DMS79 treated with DMSO at 0.1 percent for 48 hours (cell line): ENCODE measurements around the gene ADAMTS12.

Experiments used
- DNase-seq: peaks from one replicate; lab custom pipeline; 2025; lab: John Stamatoyannopoulos, UW

Gene ADAMTS12

DNA sequence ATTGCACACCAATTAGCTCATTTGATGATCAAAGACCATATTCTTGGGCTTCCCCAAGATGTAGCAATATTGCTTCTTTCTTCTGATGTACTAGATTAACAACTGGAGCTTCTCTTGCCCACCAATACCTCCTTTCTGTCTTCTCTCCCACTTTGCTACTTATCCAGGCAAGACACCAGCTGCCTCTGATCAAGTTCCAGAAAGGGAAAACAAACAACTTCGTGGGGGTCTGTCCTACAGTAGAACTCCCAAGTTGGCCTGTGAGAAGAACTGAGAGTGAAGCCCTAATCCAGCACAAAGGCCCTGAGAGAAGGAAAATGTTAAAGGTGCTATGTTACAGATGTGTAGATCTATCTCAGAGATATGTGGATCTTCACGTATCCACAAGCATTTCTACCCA, 44.9 kb downstream of the ADAMTS12 start:
- no peak for DNase-seq

DNA sequence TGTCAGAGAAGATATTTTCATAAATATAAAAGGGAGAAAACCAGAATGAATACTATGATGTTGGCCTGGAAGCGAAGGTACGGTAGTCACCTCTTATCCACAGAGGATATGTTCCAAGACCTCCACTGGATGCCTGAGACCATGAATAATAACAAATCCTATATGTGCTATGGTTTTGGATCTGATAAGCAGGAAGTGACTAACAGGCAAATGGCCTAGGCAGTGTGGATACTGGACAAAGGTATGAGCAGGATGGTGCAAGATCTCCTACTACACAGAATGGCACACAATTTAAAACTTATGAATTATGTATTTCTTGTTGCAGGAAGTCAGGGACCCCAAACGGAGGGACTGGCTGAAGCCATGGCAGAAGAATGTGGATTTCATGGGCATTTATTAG, 48.2 kb downstream of the ADAMTS12 start:
- no peak for DNase-seq

DNA sequence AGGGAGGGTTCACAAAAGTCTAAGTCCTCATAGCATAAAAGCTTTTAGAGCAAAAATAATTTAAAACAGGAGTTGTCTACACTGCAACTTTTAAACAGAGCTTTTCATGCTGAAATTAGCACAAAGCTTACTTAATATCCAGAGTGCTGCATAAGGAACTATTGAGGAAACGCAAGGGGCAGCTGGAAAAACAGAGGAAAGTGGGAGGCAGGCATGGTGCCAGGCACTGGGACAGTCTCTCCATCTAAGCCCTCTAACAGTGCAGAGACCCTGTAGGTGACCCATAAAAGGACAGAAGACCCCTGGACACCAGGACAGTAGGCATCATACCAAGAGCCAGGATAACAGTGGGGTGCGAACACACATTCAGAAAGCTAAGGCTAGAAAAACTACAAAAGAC, 49.3 kb downstream of the ADAMTS12 start:
- DNase-seq = no peak

DNA sequence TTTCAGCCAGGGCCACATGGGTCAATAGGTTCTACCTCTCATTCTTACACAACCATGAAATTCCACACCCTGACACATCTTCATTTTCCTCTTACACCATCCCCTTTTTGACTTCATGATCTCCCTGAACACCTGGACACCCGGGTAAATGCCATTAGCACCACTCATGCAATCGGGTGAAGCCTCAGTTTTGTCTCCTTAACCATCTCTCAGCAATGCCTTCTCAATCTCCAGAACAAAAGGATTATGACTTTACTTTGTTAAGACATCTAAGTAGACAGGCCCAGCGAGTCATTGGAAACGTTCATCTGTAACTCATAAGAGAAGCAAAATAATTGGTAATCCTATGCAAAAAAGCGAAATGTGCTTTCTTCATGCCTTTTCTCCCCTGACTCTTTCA, 49.9 kb downstream of the ADAMTS12 start:
- no peak for DNase-seq

DNA sequence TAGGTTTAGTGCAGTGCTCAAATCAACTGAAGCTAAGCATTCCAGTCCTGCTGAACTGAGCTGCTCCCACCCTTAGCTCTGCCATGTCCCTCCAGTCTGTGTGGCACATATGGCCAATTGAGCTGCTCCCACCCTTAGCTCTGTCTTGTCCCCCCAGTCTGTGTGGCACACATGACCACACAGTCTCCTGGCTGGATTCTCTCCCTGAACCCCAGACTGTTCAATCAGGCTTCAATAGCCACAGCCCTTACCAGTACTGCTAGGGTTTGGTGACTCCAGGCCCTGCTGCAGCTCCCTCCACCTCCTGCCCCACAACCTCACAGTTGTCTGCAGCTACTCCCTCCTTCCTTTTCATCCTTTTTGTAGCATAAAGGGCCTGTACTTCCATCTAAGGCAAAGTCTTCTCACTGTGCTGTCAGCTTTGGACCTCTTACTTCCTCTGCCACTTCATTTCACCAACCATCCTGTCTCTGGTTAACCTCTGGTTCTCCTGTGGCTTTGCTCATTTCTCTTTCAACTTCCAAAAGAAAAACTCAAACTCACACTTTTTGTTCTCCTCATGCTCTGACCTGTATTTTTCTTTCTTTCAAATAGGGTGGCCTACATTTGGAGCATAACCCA, 50.8 kb downstream of the ADAMTS12 start:
- no peak for DNase-seq

DNA sequence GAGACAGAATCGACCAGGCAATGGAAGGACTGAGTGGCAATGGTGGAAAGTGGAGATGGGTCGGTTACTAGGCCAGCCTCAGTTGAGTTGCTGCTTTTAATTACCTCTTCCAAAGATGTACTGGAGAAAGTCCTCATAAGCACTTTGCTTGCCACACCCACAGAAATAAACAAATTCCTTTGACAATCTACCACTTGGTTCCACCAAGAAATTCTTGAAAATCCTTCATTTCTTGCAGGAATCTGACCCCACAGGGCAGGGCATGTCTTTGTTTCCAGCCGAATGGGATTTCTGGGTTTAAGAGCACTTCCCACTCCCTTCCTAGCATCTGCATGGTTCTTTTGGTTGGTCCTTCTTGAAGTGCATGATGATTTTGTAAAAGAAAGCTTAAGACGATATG, 54.5 kb downstream of the ADAMTS12 start:
- no peak for DNase-seq

DNA sequence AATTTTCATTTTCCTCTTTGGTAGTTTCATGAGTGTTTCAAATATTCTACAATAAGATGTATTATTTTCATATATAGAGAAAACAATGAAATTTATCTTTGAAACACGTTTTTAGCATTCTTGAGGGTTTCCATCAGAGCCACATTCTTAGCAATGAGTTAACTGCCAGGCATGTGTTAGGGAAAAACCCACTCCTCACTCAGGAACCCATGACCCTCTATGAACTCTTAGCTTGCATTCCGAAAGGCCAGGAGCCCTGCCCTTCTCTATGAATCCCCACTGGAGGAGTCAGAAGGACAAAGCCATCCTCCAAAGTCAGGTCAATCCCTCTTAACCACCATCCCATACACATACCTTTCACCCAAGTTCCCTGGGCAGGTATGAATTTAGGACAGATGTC, 57.5 kb downstream of the ADAMTS12 start:
- no peak for DNase-seq

DNA sequence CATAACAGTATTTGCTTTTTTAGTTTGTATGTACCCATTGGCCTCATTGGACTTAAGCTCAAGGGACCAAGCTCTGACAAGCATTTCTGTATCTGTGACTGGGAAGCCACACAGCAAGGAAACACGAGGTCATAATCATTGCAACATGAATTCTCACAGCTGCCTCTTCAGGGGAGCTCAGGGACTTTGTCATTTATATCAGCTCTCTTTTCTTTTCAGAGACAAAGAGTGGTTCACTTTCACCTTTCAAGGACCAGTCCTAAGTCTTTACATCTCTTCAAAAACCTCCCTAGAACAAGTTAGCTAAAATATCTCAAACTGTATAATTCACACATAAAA, 58.6 kb downstream of the ADAMTS12 start:
- DNase-seq = no peak

DNA sequence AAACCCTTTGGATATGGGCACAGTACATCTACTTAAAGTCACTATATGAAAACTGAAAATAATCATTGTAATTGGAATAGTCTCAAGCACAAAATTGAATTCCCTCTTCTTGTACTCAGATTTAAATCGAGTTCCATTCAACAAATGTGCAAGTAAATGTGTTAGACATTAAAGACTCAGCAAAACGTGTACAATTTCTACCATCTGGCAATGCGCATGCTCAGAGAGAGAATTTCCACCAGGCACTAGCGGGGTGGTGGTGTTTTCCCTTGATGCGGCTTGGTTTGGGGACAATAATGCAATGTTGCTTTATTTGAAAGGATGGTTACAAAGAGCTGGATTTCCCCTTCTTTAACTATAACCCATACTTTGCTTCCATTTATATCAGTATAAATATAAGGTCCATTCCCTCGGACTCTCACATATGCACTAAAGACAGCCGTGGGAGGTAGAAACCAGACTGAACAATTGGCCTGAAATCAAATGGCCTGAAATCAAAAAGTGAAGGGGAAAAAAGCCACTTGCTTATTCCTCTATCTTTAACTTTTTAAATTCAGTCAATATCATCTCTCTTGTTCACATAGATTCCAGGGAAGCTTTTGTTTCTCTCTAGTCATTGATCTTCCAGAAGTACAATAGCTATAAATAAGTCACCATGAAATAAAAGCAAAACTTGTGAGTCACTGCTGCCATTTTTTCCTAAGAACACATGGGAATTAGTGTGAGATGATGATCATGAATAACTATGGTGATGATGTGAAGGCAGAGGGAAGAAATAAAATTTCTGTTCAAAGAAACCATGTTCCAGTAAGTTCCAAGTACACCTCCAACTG, 59.2 kb downstream of the ADAMTS12 start:
- DNase-seq = no peak

DNA sequence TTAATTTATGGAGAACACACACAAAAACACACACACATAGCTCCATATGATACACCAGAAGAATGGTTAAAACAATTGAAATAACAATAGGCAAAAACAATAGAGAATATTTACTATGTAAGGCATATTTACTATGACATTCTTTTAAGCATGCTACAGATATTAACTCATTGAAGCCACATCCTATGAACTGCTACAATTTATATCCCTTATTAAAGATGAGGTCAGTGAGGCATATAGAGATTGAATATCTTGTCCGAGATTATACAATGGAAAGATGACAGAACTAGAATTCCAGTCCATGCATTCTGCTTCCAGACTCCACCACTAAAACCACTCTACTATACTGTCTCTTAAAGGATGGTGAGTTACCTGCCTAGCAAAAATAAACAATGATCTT, 60.7 kb downstream of the ADAMTS12 start:
- DNase-seq = no peak

DNA sequence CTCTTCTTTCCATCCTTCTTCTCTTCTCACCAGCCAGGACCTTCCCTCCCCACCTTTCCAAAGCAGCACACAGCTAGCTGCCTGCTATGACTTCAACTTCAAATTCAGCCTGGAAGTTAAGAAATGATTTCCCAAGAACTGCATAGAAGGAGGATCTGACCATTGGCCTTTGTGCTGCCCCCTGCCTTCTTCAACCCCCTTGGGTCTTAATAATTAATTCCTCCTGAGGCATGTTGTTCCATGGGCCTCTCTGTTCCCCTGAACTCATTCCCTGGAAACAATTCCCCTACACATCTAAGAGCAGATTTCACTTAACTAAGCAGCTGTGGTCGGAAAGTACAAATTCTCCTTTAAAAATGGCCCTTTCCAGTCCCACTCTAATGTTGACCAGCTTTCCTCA, 62.4 kb downstream of the ADAMTS12 start:
- no peak for DNase-seq

DNA sequence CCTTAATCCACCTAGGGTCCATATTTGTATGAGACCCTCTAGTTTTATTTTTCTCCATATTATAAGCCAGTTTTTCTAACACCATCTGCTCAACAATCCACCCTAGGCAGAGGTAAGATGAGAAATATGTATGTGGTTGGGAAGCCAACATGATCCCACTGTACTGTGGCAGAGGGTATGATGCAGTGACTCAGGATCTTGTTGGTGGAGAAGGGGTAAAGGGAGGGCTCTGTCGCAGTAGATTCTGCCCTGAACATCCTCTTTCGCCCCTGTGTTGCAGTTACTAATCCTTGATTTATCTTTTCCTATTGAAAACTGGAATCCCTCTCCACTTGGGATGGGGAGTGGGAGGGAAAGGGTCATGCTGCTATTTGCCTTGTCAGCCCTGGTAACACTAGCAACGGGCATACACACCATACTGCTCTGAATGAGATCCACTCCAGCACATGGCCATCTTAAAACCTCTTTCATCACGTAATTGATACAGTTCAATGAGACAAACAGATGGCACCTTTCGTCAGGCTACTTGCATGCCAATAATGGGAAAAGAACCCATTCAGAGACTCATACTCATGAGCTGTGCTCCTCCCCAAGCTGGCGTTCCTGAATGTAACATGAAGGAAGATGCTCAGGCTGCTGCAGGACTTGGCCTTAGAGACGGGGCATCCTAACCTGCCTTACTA, 63.0 kb downstream of the ADAMTS12 start:
- no peak for DNase-seq

DNA sequence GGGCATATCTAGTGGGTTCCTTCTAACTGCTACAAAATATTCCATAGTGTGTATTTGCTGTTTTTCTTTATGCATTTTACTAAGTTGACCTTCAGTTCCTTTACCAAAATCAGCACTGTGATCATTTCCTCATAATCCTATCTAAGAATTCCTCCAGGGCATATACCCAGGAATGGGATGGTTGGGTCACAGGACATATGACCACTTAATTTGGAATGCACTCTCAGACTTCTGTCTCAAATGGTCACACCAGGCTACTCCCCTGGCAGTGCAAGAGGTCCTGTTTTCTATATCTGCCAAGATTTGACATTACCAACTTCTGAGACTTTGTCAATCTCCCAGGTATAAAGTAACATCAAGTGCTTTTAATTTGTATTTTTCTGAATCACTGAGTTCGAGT, 63.9 kb downstream of the ADAMTS12 start:
- DNase-seq = no peak

DNA sequence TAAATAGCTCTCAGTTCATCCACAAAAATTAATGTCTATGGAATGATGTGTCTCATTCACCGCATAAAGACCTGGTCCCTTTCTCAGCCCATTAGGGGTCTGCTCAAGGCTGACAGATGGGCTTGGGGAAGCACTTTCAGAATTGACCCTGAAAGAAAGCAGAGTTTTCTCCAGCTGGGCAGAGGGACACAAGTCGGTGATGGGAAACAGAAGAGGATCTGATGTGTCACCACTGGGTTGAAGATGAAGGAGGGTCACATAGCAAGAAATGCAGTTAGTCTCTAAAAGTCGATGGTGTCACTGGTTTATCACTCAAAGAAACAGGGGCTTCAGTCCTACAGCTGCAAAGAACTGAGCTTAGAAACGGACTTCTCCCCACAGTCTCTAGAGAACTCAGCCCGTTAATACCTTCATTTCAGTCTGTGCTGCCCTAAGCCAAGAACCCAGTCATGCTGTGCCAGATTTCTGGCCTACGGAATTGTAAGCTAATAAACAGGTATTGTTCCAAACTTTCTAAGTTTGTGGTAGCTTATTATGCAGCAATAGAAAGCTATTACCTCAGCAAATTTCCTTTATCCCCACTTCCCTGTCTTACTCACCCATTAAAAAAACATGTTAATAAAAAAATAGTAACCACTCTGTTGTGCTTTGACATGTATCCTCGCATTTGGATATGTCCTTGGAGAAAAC, 64.6 kb downstream of the ADAMTS12 start:
- DNase-seq = no peak

DNA sequence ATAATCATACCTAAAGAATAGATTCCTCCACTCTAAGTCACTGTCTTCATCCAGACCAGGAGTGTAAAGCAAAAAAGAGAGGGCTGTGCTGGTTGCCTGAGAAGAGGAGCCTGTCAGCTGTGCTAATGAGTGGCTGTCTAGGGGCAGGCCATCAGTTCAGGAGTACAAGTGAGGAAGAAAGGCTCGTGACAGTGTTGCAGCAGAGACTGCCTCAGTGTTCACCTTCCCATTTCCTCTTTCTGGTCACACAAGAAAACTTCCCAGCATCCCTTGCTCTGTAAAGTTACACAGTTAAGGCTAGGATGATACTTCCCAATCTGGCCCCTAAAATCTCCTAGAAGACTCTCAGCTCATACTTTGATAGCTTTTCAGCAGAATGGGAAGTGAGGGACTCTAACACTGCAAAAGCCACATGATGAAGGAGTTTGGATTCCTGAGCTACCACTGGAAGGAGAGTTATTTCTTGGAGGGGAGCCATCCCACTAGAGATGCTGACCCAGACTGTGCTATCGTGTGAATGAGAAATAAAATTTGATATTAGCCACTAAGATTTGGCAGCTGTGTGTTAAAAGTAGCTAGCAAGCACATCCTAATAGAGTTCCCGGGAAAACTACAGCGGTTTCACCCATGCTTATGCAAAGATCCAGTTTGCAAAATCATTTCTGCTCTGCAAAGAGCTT, 67.1 kb downstream of the ADAMTS12 start:
- no peak for DNase-seq

DNA sequence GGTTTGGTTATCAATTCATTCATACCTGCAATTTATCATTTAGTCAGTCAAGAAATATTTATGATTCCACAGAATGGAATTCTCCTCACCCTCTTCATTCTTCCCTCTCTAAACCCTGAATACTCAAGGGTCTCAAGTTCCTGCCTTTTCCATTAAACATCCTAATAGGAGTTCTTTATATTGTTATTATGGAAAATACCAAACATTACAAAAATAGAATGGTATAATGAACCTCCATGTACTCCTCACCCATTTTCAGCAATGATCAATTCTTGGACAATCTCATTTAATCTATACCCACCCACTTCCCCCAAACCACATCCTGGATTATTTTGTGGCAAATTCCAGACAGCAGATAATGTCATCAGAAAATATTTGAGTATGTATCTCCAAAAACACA, 74.5 kb downstream of the ADAMTS12 start:
- DNase-seq = no peak

DNA sequence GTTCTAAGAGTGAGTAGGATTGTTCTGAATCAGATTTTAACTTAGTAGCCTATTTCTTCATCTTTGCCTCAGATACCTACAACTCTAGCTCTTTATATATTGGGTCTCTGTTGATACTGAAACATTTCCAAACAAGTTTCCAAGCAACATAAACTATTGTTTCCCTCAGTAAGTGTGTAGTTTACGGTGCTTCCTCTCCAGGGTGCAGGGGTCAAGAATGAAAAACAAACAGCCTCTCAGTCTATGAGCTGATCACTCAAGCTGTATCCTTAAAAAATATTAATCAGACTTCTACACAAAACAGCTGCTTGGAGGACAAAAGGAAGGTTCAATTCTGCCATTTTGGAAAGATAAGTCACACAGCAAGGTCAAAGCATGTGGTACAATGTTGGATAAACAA, 75.0 kb downstream of the ADAMTS12 start:
- no peak for DNase-seq

DNA sequence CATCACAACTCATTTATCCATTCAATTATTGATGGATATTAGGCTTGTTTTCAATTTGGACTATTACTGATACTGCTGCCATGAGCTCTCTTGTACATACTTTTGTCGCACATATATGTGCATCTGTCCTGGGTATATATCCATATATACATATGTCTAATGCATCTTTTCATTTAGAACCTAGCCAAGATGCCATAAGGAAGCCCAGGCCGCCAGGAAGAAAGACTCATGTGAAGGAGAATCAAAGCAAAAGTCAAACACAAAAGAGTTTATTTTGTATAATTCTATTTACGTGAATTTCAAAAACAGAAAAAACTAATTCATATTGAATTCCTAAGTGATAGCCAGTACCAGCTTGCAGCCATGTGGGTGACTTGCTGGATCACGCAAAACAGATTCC, 79.0 kb downstream of the ADAMTS12 start:
- no peak for DNase-seq

DNA sequence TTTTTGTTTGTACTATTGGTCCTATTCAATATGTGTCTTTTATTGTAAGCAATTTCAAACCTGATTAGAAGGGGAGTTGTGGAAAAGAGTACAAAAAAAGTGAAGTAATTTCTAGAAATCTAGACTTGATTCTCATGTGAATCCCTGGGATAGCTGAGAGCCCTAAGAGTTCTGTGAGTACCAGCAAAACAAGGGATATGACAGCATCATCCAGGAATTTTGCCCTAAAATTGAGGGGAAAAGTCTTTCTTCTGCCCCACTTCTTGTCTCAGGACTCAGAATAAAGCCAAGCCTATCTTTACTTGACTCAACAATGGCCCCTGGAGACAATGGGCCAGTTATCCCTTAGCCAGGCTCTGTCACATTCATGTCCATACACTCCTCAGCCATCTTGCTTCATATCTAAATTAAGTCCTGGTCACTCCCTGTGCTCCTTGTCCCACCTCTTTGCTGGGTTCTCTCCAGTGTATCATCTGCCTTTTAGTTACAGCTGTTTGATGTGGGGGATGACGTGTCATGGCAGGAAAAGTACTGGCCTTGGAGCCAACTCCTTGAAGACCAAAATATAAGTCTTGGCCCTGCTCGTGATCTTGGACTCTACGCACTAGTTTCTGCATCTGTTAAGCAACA, 81.2 kb downstream of the ADAMTS12 start:
- no peak for DNase-seq

DNA sequence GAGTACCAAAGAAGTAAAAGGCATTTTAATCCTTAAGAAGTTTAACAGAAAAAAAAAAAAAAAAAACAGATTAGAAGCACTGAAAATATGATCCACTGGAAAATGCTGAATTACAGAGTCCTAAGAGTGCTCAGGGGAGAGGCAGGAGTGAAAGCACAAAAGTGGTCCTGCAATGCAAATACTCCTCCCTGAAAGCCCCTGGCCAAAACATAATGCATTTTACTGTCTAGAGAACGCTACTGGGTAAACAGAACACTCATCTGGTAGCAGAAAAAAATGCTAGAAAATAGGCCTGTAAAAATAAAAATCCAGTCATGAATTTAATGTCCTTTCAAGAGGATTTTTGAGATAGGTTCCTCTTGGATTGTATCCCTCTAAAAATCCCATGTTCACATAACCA, 81.9 kb downstream of the ADAMTS12 start:
- no peak for DNase-seq

DNA sequence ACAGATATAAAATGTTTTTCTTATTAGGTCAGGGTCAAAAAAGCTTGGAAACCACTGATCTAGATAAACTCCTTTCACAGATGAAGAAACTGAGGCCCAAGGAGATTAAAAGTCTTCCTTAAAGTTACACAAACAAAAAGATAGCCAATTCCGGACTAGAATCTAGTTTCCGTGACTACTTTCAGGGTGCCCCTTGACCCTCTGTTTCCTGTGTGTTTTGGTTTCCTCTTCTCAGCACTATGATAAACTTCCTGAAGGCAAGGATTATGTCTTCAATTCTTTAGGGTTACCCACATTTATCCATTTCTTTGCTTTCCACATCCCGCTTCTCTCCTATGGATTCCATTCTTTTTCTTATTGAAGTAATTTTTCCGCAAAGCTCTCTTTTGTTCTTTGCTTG, 83.1 kb downstream of the ADAMTS12 start:
- no peak for DNase-seq

DNA sequence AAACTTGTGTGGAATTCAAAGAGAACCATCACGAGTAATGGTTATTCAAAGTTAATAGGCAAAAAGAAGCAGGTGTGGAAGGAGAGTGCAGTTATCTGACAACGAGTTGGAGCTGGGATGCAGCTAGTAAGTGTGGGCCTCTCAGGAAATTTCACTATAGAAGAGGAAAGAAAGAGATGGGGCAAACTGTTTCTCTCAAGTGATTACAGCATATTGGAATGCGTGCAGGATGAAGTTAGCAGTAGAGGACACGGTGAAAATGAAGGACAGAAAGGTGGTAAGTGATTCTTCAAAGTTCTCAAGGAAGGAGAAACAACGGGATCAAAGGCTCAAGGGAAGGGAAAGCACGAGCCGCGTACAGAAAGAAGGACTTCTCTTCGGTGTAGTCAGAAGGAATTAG, 84.0 kb downstream of the ADAMTS12 start:
- DNase-seq = no peak
